GM18873 (cell line): ENCODE results near the gene TSC2.

Source experiments
- ATAC-seq: cut with Tn5 transposase; IDR thresholded peaks from one replicate; pipeline ENCODE4 v1.9.1; 2021; ENCODE audit warnings: mild to moderate bottlenecking, moderate library complexity, moderate number of reproducible peaks; ENCODE audit not compliant: unreplicated experiment, low FRiP score

The TSC2 gene

GRCh38 chr16:2040787-2041522, 6.8 kb upstream of the TSC2 start:
- no peak for ATAC-seq

- no peak for ATAC-seq
Measured at GRCh38 chr16:2042171-2042985, 5.4 kb upstream of the TSC2 start.

GRCh38 chr16:2042986-2043666, 4.7 kb upstream of the TSC2 start:
- ATAC-seq = no peak

- ATAC-seq = no peak
Measured at GRCh38 chr16:2043667-2044451, 3.9 kb upstream of the TSC2 start.

GRCh38 chr16:2044541-2044940, 3.2 kb upstream of the TSC2 start:
- ATAC-seq = no peak

GRCh38 chr16:2045965-2046892, 1.6 kb upstream of the TSC2 start:
- ATAC-seq = no peak

- ATAC-seq = no peak
Measured at GRCh38 chr16:2046893-2047329, 874 bp upstream of the TSC2 start.

- ATAC-seq = no peak
Measured at GRCh38 chr16:2048116-2048543, 345 bp downstream of the TSC2 start.

GRCh38 chr16:2053211-2053610, 5.4 kb downstream of the TSC2 start:
- ATAC-seq = no peak

GRCh38 chr16:2053897-2054296, 6.1 kb downstream of the TSC2 start:
- no peak for ATAC-seq

GRCh38 chr16:2054543-2055245, 6.9 kb downstream of the TSC2 start:
- ATAC-seq = no peak

- no peak for ATAC-seq
Measured at GRCh38 chr16:2056077-2056476, 8.3 kb downstream of the TSC2 start.

GRCh38 chr16:2056681-2057407, 9.1 kb downstream of the TSC2 start:
- ATAC-seq = no peak

- no peak for ATAC-seq
Measured at GRCh38 chr16:2057438-2057837, 9.7 kb downstream of the TSC2 start.

- no peak for ATAC-seq
Measured at GRCh38 chr16:2058420-2058819, 10.6 kb downstream of the TSC2 start.

GRCh38 chr16:2058872-2059271, 11.1 kb downstream of the TSC2 start:
- no peak for ATAC-seq

- ATAC-seq = no peak
Measured at GRCh38 chr16:2060346-2060745, 12.6 kb downstream of the TSC2 start.

- no peak for ATAC-seq
Measured at GRCh38 chr16:2061023-2061422, 13.2 kb downstream of the TSC2 start.
